ENCODE results near the gene C19orf25.
A peak's percentile ranks its signal among the peaks of the same experiment; 100 is the strongest.

Gene C19orf25

DNA sequence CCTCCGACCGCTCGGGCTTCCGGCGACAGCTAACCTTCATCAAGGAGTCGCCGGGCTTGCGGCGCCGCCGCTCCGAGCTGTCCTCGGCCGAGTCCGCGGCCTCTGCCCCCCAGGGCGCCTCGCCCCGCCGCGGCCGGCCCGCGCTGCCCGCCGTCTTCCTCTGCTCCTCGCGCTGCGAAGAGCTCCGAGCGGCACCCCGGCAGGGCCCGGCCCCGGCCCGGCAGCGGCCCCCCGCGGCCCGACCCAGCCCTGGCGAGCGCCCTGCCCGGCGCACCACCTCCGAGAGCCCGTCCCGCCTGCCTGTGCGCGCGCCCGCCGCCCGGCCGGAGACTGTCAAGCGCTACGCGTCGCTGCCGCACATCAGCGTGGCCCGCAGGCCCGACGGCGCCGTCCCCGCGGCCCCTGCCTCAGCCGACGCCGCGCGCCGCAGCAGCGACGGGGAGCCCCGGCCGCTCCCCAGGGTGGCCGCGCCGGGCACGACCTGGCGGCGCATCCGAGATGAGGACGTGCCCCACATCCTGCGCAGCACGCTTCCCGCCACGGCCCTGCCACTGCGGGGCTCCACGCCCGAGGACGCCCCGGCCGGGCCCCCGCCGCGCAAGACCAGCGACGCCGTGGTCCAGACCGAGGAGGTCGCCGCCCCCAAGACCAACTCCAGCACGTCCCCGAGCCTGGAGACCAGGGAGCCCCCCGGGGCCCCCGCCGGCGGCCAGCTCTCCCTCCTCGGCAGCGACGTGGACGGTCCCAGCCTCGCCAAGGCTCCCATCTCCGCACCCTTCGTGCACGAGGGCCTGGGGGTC, 9.6 kb downstream of the C19orf25 start:
- H3K27ac ChIP-seq (ENCODE audit: low read depth, low read length), result no peak overlapping the region
- H3K79me2 ChIP-seq (ENCODE audit: control insufficient read depth, insufficient read depth, low read length), result no peaks in the 10 kb centered on the region
- H3K18ac ChIP-seq (ENCODE audit: low read length), result no peak overlapping the region
- no peak overlapping the region for H3K23ac ChIP-seq (ENCODE audit: low read length)
- no peak overlapping the region for H4K5ac ChIP-seq (ENCODE audit: low read length)
- peaks cover 42% of the 10 kb centered on the region for H3K27me3 ChIP-seq (ENCODE audit: insufficient read depth, low read length, poor library complexity)
- H2BK120ac ChIP-seq (ENCODE audit: low read depth, low read length), result no peak overlapping the region
- H2BK5ac ChIP-seq (ENCODE audit: low read length), result no peak overlapping the region
- no peak overlapping the region for H3K4me2 ChIP-seq (ENCODE audit: low read length)
- H3K4me3 ChIP-seq (ENCODE audit: low read length), result no peak overlapping the region
- no CpG with 5 or more reads among the region's 117 CpGs for WGBS (ENCODE audit: extremely low coverage, insufficient coverage, low lambda C conversion rate)
- no peak for DNase-seq
- H3K4me1 ChIP-seq (ENCODE audit: control insufficient read depth, low read depth, low read length), result peaks cover 3% of the 10 kb centered on the region
- no peaks in the 10 kb centered on the region for H3K79me1 ChIP-seq (ENCODE audit: low read length)
- no peak overlapping the region for H3K56ac ChIP-seq (ENCODE audit: low read length)
- no peak overlapping the region for H2BK15ac ChIP-seq (replicated peaks; ENCODE audit: low read depth)
- no peak overlapping the region for H4K8ac ChIP-seq (ENCODE audit: low read depth, low read length)
- H3K4ac ChIP-seq (ENCODE audit: low read depth, low read length), result no peak overlapping the region
- H2AK5ac ChIP-seq (ENCODE audit: low read length), result no peak overlapping the region
- no peak overlapping the region for H3K9ac ChIP-seq (ENCODE audit: low read length)
- H3K36me3 ChIP-seq (ENCODE audit: control insufficient read depth, insufficient read depth, low read length), result no peaks in the 10 kb centered on the region

- Histone ChIP-seq H3K79me1 (ENCODE audit: low read length) (no peaks in the 10 kb centered on the region), H4K8ac (ENCODE audit: low read depth, low read length) (no peak overlapping the region), H4K5ac (ENCODE audit: low read length) (no peak overlapping the region), H3K9ac (ENCODE audit: low read length) (no peak overlapping the region), H2BK5ac (ENCODE audit: low read length) (no peak overlapping the region), H3K56ac (ENCODE audit: low read length) (no peak overlapping the region), H2BK120ac (ENCODE audit: low read depth, low read length) (no peak overlapping the region), H3K4me3 (ENCODE audit: low read length) (no peak overlapping the region), H2BK15ac (replicated peaks; ENCODE audit: low read depth) (no peak overlapping the region), H3K4me2 (ENCODE audit: low read length) (no peak overlapping the region), H3K79me2 (ENCODE audit: control insufficient read depth, insufficient read depth, low read length) (no peaks in the 10 kb centered on the region), H3K4ac (ENCODE audit: low read depth, low read length) (no peak overlapping the region), H3K27me3 (ENCODE audit: insufficient read depth, low read length, poor library complexity) (peaks cover 42% of the 10 kb centered on the region), H2AK5ac (ENCODE audit: low read length) (no peak overlapping the region), H3K23ac (ENCODE audit: low read length) (no peak overlapping the region), H3K27ac (ENCODE audit: low read depth, low read length) (no peak overlapping the region), H3K36me3 (ENCODE audit: control insufficient read depth, insufficient read depth, low read length) (no peaks in the 10 kb centered on the region), H3K18ac (ENCODE audit: low read length) (no peak overlapping the region), H3K4me1 (ENCODE audit: control insufficient read depth, low read depth, low read length) (peaks cover 3% of the 10 kb centered on the region)
- no peak for DNase-seq
- no CpG with 5 or more reads among the region's 47 CpGs for WGBS (ENCODE audit: extremely low coverage, insufficient coverage, low lambda C conversion rate)
These were observed 10.2 kb downstream of the C19orf25 start for GRCh38 chr19:1468821-1469254.

- no peak overlapping the region for H3K56ac ChIP-seq (ENCODE audit: low read length)
- no peak overlapping the region for H3K18ac ChIP-seq (ENCODE audit: low read length)
- no peak overlapping the region for H3K23ac ChIP-seq (ENCODE audit: low read length)
- H2BK120ac ChIP-seq (ENCODE audit: low read depth, low read length), result no peak overlapping the region
- no peak overlapping the region for H3K9ac ChIP-seq (ENCODE audit: low read length)
- no peak overlapping the region for H4K8ac ChIP-seq (ENCODE audit: low read depth, low read length)
- H3K79me1 ChIP-seq (ENCODE audit: low read length), result no peaks in the 10 kb centered on the region
- H2BK15ac ChIP-seq (replicated peaks; ENCODE audit: low read depth), result no peak overlapping the region
- no peaks in the 10 kb centered on the region for H3K36me3 ChIP-seq (ENCODE audit: control insufficient read depth, insufficient read depth, low read length)
- H2AK5ac ChIP-seq (ENCODE audit: low read length), result no peak overlapping the region
- WGBS (ENCODE audit: extremely low coverage, insufficient coverage, low lambda C conversion rate), result no CpG with 5 or more reads among the region's 49 CpGs
- H3K27me3 ChIP-seq (ENCODE audit: insufficient read depth, low read length, poor library complexity), result peaks cover 42% of the 10 kb centered on the region
- H3K4me1 ChIP-seq (ENCODE audit: control insufficient read depth, low read depth, low read length), result peaks cover 3% of the 10 kb centered on the region
- H4K5ac ChIP-seq (ENCODE audit: low read length), result no peak overlapping the region
- H3K4ac ChIP-seq (ENCODE audit: low read depth, low read length), result no peak overlapping the region
- no peaks in the 10 kb centered on the region for H3K79me2 ChIP-seq (ENCODE audit: control insufficient read depth, insufficient read depth, low read length)
- no peak overlapping the region for H2BK5ac ChIP-seq (ENCODE audit: low read length)
- no peak for DNase-seq
- H3K27ac ChIP-seq (ENCODE audit: low read depth, low read length), result no peak overlapping the region
- H3K4me3 ChIP-seq (ENCODE audit: low read length), result no peak overlapping the region
- H3K4me2 ChIP-seq (ENCODE audit: low read length), result no peak overlapping the region
These were observed 10.7 kb downstream of the C19orf25 start for GRCh38 chr19:1468274-1468820.

DNA sequence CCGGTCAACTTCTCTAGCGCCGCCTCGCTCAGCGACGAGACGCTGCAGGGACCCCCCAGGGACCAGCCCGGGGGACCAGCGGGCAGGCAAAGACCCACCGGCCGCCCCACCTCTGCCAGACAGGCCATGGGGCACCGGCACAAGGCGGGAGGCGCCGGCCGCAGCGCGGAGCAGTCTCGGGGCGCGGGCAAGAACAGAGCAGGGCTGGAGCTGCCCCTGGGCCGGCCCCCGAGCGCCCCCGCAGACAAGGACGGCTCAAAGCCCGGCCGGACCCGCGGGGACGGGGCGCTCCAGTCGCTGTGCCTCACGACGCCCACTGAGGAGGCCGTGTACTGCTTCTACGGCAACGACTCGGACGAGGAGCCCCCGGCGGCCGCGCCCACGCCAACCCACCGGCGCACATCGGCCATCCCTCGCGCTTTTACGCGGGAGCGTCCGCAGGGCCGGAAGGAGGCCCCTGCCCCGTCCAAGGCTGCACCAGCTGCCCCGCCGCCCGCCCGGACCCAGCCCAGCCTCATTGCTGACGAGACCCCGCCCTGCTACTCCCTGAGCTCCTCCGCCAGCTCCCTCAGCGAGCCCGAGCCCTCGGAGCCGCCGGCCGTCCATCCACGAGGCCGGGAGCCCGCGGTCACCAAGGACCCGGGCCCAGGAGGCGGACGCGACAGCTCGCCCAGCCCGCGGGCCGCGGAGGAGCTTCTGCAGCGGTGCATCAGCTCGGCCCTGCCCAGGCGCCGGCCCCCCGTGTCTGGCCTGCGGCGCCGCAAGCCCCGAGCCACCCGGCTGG, 11.3 kb downstream of the C19orf25 start:
- Histone ChIP-seq H3K27me3 (ENCODE audit: insufficient read depth, low read length, poor library complexity) (peaks cover 42% of the 10 kb centered on the region), H3K36me3 (ENCODE audit: control insufficient read depth, insufficient read depth, low read length) (no peaks in the 10 kb centered on the region)

DNA sequence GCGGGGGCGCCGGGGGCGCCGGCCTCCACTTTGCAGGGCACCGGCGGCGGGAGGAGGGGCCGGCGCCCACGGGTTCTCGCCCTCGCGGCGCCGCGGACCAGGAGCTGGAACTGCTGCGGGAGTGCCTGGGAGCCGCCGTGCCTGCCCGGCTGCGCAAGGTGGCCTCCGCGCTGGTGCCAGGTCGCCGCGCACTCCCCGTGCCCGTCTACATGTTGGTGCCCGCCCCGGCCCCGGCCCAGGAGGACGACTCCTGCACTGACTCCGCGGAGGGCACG, 11.9 kb downstream of the C19orf25 start:
- no peaks in the 10 kb centered on the region for H3K36me3 ChIP-seq (ENCODE audit: control insufficient read depth, insufficient read depth, low read length)
- H2AK5ac ChIP-seq (ENCODE audit: low read length), result no peak overlapping the region
- no peak overlapping the region for H2BK15ac ChIP-seq (replicated peaks; ENCODE audit: low read depth)
- H4K8ac ChIP-seq (ENCODE audit: low read depth, low read length), result no peak overlapping the region
- H3K27me3 ChIP-seq (ENCODE audit: insufficient read depth, low read length, poor library complexity), result peaks cover 42% of the 10 kb centered on the region
- no peaks in the 10 kb centered on the region for H3K79me2 ChIP-seq (ENCODE audit: control insufficient read depth, insufficient read depth, low read length)
- H3K4ac ChIP-seq (ENCODE audit: low read depth, low read length), result no peak overlapping the region
- H2BK5ac ChIP-seq (ENCODE audit: low read length), result no peak overlapping the region
- no peak overlapping the region for H3K18ac ChIP-seq (ENCODE audit: low read length)
- H3K9ac ChIP-seq (ENCODE audit: low read length), result no peak overlapping the region
- H4K5ac ChIP-seq (ENCODE audit: low read length), result no peak overlapping the region
- H3K4me3 ChIP-seq (ENCODE audit: low read length), result no peak overlapping the region
- DNase-seq, result no peak
- H3K4me2 ChIP-seq (ENCODE audit: low read length), result no peak overlapping the region
- H3K79me1 ChIP-seq (ENCODE audit: low read length), result no peaks in the 10 kb centered on the region
- peaks cover 3% of the 10 kb centered on the region for H3K4me1 ChIP-seq (ENCODE audit: control insufficient read depth, low read depth, low read length)
- WGBS (ENCODE audit: extremely low coverage, insufficient coverage, low lambda C conversion rate), result no CpG with 5 or more reads among the region's 36 CpGs
- H3K23ac ChIP-seq (ENCODE audit: low read length), result no peak overlapping the region
- no peak overlapping the region for H3K56ac ChIP-seq (ENCODE audit: low read length)
- no peak overlapping the region for H2BK120ac ChIP-seq (ENCODE audit: low read depth, low read length)
- H3K27ac ChIP-seq (ENCODE audit: low read depth, low read length), result no peak overlapping the region

More for the DNA sequence above, 11.3 kb downstream of the C19orf25 start:
- Histone ChIP-seq H3K4me2 (ENCODE audit: low read length) (no peak overlapping the region), H3K4me1 (ENCODE audit: control insufficient read depth, low read depth, low read length) (peaks cover 3% of the 10 kb centered on the region), H4K8ac (ENCODE audit: low read depth, low read length) (no peak overlapping the region), H3K79me1 (ENCODE audit: low read length) (no peaks in the 10 kb centered on the region), H3K56ac (ENCODE audit: low read length) (no peak overlapping the region), H3K4ac (ENCODE audit: low read depth, low read length) (no peak overlapping the region), H2AK5ac (ENCODE audit: low read length) (no peak overlapping the region), H3K79me2 (ENCODE audit: control insufficient read depth, insufficient read depth, low read length) (no peaks in the 10 kb centered on the region), H2BK15ac (replicated peaks; ENCODE audit: low read depth) (no peak overlapping the region), H3K18ac (ENCODE audit: low read length) (no peak overlapping the region), H2BK120ac (ENCODE audit: low read depth, low read length) (no peak overlapping the region), H3K27ac (ENCODE audit: low read depth, low read length) (no peak overlapping the region), H3K4me3 (ENCODE audit: low read length) (no peak overlapping the region), H2BK5ac (ENCODE audit: low read length) (no peak overlapping the region), H3K9ac (ENCODE audit: low read length) (no peak overlapping the region), H4K5ac (ENCODE audit: low read length) (no peak overlapping the region), H3K23ac (ENCODE audit: low read length) (peak overlapping the region; percentile 80)
- WGBS (ENCODE audit: extremely low coverage, insufficient coverage, low lambda C conversion rate), result no CpG with 5 or more reads among the region's 92 CpGs
- DNase-seq, result no peak

All from mesendoderm (in vitro differentiated cells).